Activated B cell treated with CpG ODN at 0.5 μM for 24 hours (primary cell): ENCODE data around the gene AURKA. TPM values are rescaled to one million over a fixed set of nuclear protein-coding genes. Genes with fewer than 3 reads are reported as not detected.

Experiments used
- ATAC-seq: fragments of 200-7000 bp; cut with Tn5 transposase; one replicate; pipeline ENCODE4 v1.10.0; 2021; ENCODE audit warnings: low read depth, mild to moderate bottlenecking, moderate library complexity
- CTCF ChIA-PET: fragments of 350-600 bp; sonication (Branson Sonifier 250); formaldehyde crosslinking; loops from one replicate; lab custom pipeline; 2021; ENCODE audit warnings: antibody characterized with exemption; lab: Charles Lee
- POLR2A ChIA-PET: fragments of 350-600 bp; sonication (Branson Sonifier 250); formaldehyde crosslinking; loops from one replicate; lab custom pipeline; 2021; ENCODE audit warnings: antibody characterized with exemption; lab: Charles Lee
- DNase-seq: peaks from one replicate; pipeline ENCODE4 v3.0.0; 2022
- H3K27ac Mint-ChIP-seq: one replicate; pipeline ENCODE4 v1.8.0; 2020; ENCODE audit warnings: mixed read lengths
- H3K27me3 Mint-ChIP-seq: one replicate; pipeline ENCODE4 v1.8.0; 2021; ENCODE audit warnings: mixed read lengths
- H3K36me3 Mint-ChIP-seq: one replicate; pipeline ENCODE4 v1.8.0; 2021; ENCODE audit warnings: low read depth, mixed read lengths
- H3K4me1 Mint-ChIP-seq: one replicate; pipeline ENCODE4 v1.8.0; 2021; ENCODE audit warnings: mixed read lengths
- H3K4me3 Mint-ChIP-seq: one replicate; pipeline ENCODE4 v1.8.0; 2020; ENCODE audit warnings: mild to moderate bottlenecking, mixed read lengths
- H3K9me3 Mint-ChIP-seq: one replicate; pipeline ENCODE4 v1.8.0; 2020; ENCODE audit warnings: mixed read lengths
- CTCF ChIP-seq: fragments of 200-600 bp; IDR thresholded peaks from one replicate; pipeline ENCODE4 v1.8.0; 2022; ENCODE audit warnings: antibody characterized with exemption, mild to moderate bottlenecking
- intact Hi-C: fragments of 100-400 bp; cut with micrococcal nuclease; formaldehyde crosslinking; loops from one replicate; pipeline ENCODE4 v1.15.1; 2024
- total RNA-seq: library from RNA; stranded (reverse); gene quantifications from 2 replicates; pipeline ENCODE4 v1.2.3, GENCODE V29; 2022

AURKA gene
- total RNA-seq, 1 donor from 2014 or later: 3.8 TPM

GRCh38 chr20:56389807-56390206 lies 2.2 kb downstream of the AURKA start:
- ChIA-PET POLR2A (no interaction called here), CTCF (no interaction called here)
- peaks cover 6% of the 10 kb centered on the region for H3K36me3 Mint-ChIP-seq
- peaks cover 13% of the 10 kb centered on the region for H3K4me1 Mint-ChIP-seq
- TF ChIP-seq CTCF: no peak
- intact Hi-C loops: loop anchor here (5.0 kb wide), 2 partner anchors 1917 to 1997 kb away; partner anchors contain the start of genes RAB22A and VAPB
- no peak overlapping the region for H3K27ac Mint-ChIP-seq
- H3K4me3 Mint-ChIP-seq: no peak overlapping the region
- H3K27me3 Mint-ChIP-seq: no peaks in the 10 kb centered on the region
- ATAC-seq (no peak), DNase-seq (no peak)
- no peaks in the 10 kb centered on the region for H3K9me3 Mint-ChIP-seq

GRCh38 chr20:56388882-56389281 lies 3.1 kb downstream of the AURKA start:
- intact Hi-C loops: no loop called here
- ChIA-PET CTCF (no interaction called here), POLR2A (no interaction called here)
- TF ChIP-seq CTCF: no peak
- no peaks in the 10 kb centered on the region for H3K9me3 Mint-ChIP-seq
- H3K27ac Mint-ChIP-seq: no peak overlapping the region
- DNase-seq (no peak), ATAC-seq (no peak)
- no peak overlapping the region for H3K4me3 Mint-ChIP-seq
- H3K4me1 Mint-ChIP-seq: peaks cover 9% of the 10 kb centered on the region
- H3K27me3 Mint-ChIP-seq: no peaks in the 10 kb centered on the region
- peaks cover 8% of the 10 kb centered on the region for H3K36me3 Mint-ChIP-seq

- H3K9me3 Mint-ChIP-seq: no peaks in the 10 kb centered on the region
- no peaks in the 10 kb centered on the region for H3K27me3 Mint-ChIP-seq
- POLR2A ChIA-PET: no interaction called here
- H3K4me1 Mint-ChIP-seq: no peaks in the 10 kb centered on the region
- CTCF ChIA-PET: no interaction called here
- TF ChIP-seq CTCF: no peak
- no peak overlapping the region for H3K27ac Mint-ChIP-seq
- no peak overlapping the region for H3K4me3 Mint-ChIP-seq
- DNase-seq (no peak), ATAC-seq (no peak)
- peaks cover 10% of the 10 kb centered on the region for H3K36me3 Mint-ChIP-seq
- intact Hi-C loops: no loop called here
These were observed 5.8 kb downstream of the AURKA start for GRCh38 chr20:56386219-56386618.

- ChIA-PET CTCF (interaction anchor here (1.4 kb wide), 1 partner anchor 13 kb away, joined by 3 read pairs; no protein-coding TSS in a partner anchor), POLR2A (no interaction called here)
- no peak for TF ChIP-seq CTCF
- Mint-ChIP-seq H3K4me1 (no peaks in the 10 kb centered on the region), H3K4me3 (no peak overlapping the region), H3K27ac (no peak overlapping the region), H3K27me3 (no peaks in the 10 kb centered on the region), H3K36me3 (peaks cover 10% of the 10 kb centered on the region), H3K9me3 (no peaks in the 10 kb centered on the region)
- no peak for DNase-seq
- no peak for ATAC-seq
- intact Hi-C loops: no loop called here
These were observed 6.9 kb downstream of the AURKA start for GRCh38 chr20:56385130-56385529.

- DNase-seq (no peak), ATAC-seq (no peak)
- no peak for TF ChIP-seq CTCF
- ChIA-PET POLR2A (interaction anchor here (0.6 kb wide), 1 partner anchor 12 kb away, joined by 3 read pairs; no protein-coding TSS in a partner anchor), CTCF (no interaction called here)
- Mint-ChIP-seq H3K4me1 (no peaks in the 10 kb centered on the region), H3K36me3 (peaks cover 15% of the 10 kb centered on the region), H3K27me3 (no peaks in the 10 kb centered on the region), H3K27ac (no peak overlapping the region), H3K9me3 (no peaks in the 10 kb centered on the region), H3K4me3 (no peak overlapping the region)
- intact Hi-C loops: no loop called here
These were observed 8.7 kb downstream of the AURKA start for GRCh38 chr20:56383334-56383733.
